Loucy (cell line): ENCODE measurements around the gene EVI5.

Experiments
- H2AFZ ChIP-seq: fragments of 200-600 bp; sonication (generic); 2 replicates; pipeline ENCODE4 v1.6.0; 2016; ENCODE audit warnings: antibody characterized with exemption, mild to moderate bottlenecking, low read length, moderate library complexity
- H3F3A ChIP-seq: fragments of 200-600 bp; 2 replicates; pipeline ENCODE4 v1.6.0; 2016; ENCODE audit warnings: antibody characterized with exemption, low read depth, mild to moderate bottlenecking
- H3K27me3 ChIP-seq: fragments of 200-600 bp; sonication (generic); 2 replicates; pipeline ENCODE4 v1.6.1; 2014; ENCODE audit warnings: low read length, mild to moderate bottlenecking; ENCODE audit not compliant: insufficient read depth, poor library complexity, severe bottlenecking
- H3K36me3 ChIP-seq: fragments of 200-600 bp; sonication (generic); 2 replicates; pipeline ENCODE4 v1.6.1; 2016; ENCODE audit warnings: low read length; ENCODE audit not compliant: insufficient read depth
- H3K4me1 ChIP-seq: fragments of 200-600 bp; sonication (generic); 2 replicates; pipeline ENCODE4 v1.5.1; 2014; ENCODE audit warnings: low read length, mild to moderate bottlenecking; ENCODE audit not compliant: insufficient read depth, poor library complexity, severe bottlenecking
- H3K4me2 ChIP-seq: fragments of 200-600 bp; sonication (generic); 2 replicates; pipeline ENCODE4 v1.6.0; 2014; ENCODE audit warnings: antibody characterized with exemption, low read length, low read depth, mild to moderate bottlenecking; ENCODE audit not compliant: poor library complexity, severe bottlenecking
- H3K4me3 ChIP-seq: fragments of 200-600 bp; sonication (generic); 2 replicates; pipeline ENCODE4 v1.5.1; 2014; ENCODE audit warnings: low read length, mild to moderate bottlenecking, mixed read lengths; ENCODE audit not compliant: poor library complexity, severe bottlenecking
- H3K79me2 ChIP-seq: fragments of 200-600 bp; sonication (generic); 2 replicates; pipeline ENCODE4 v1.6.1; 2014; ENCODE audit warnings: low read length; ENCODE audit not compliant: insufficient read depth
- H3K9ac ChIP-seq: fragments of 200-600 bp; sonication (generic); 2 replicates; pipeline ENCODE4 v1.6.0; 2014; ENCODE audit warnings: mild to moderate bottlenecking, low read depth, low read length, moderate library complexity; ENCODE audit not compliant: poor library complexity, severe bottlenecking
- H3K9me2 ChIP-seq: fragments of 200-600 bp; sonication (generic); replicated peaks from 2 replicates; pipeline ENCODE4 v1.6.1; 2016; ENCODE audit warnings: low read depth, low read length, mixed read lengths
- H3K9me3 ChIP-seq: fragments of 200-600 bp; sonication (generic); 2 replicates; pipeline ENCODE4 v1.6.1; 2014; ENCODE audit warnings: mild to moderate bottlenecking, antibody characterized with exemption, low read length, low read depth; ENCODE audit not compliant: insufficient read depth
- H4K20me1 ChIP-seq: fragments of 200-600 bp; sonication (generic); 2 replicates; pipeline ENCODE4 v1.6.0; 2014; ENCODE audit warnings: antibody characterized with exemption, low read length, mild to moderate bottlenecking; ENCODE audit not compliant: insufficient read depth, poor library complexity, severe bottlenecking
- CTCF ChIP-seq: fragments of 200-600 bp; sonication (generic); conservative IDR thresholded peaks from 2 replicates; pipeline ENCODE4 v1.5.1; 2014; ENCODE audit warnings: mild to moderate bottlenecking, antibody characterized with exemption, low read length
- EZH2phosphoT487 ChIP-seq: fragments of 200-600 bp; IDR thresholded peaks from 2 replicates; pipeline ENCODE4 v1.6.1; 2018; ENCODE audit warnings: antibody characterized with exemption, mild to moderate bottlenecking, moderate library complexity, borderline replicate concordance

Gene EVI5

GRCh38 chr1:92754000-92754718, 30.7 kb downstream of the EVI5 start:
- Histone ChIP-seq H3F3A (no peaks in the 10 kb centered on the region), H3K4me3 (no peak overlapping the region), H3K9me3 (no peaks in the 10 kb centered on the region), H3K9me2 (no peaks in the 10 kb centered on the region), H3K36me3 (no peaks in the 10 kb centered on the region), H3K4me2 (no peak overlapping the region), H3K9ac (no peak overlapping the region), H3K79me2 (no peaks in the 10 kb centered on the region), H4K20me1 (no peaks in the 10 kb centered on the region), H3K4me1 (no peaks in the 10 kb centered on the region), H2AFZ (no peak overlapping the region), H3K27me3 (no peaks in the 10 kb centered on the region)
- no peak for TF ChIP-seq EZH2phosphoT487
- no peak for TF ChIP-seq CTCF

GRCh38 chr1:92752719-92753118, 32.2 kb downstream of the EVI5 start:
- H3F3A ChIP-seq: no peaks in the 10 kb centered on the region
- H3K36me3 ChIP-seq: no peaks in the 10 kb centered on the region
- H3K79me2 ChIP-seq: no peaks in the 10 kb centered on the region
- H4K20me1 ChIP-seq: no peaks in the 10 kb centered on the region
- no peak overlapping the region for H3K4me2 ChIP-seq
- H3K9me2 ChIP-seq: no peaks in the 10 kb centered on the region
- H3K27me3 ChIP-seq: no peaks in the 10 kb centered on the region
- H2AFZ ChIP-seq: no peak overlapping the region
- TF ChIP-seq CTCF (no peak), EZH2phosphoT487 (no peak)
- no peak overlapping the region for H3K9ac ChIP-seq
- H3K9me3 ChIP-seq: no peaks in the 10 kb centered on the region
- H3K4me3 ChIP-seq: no peak overlapping the region
- H3K4me1 ChIP-seq: no peaks in the 10 kb centered on the region

- no peaks in the 10 kb centered on the region for H3K9me2 ChIP-seq
- H3K79me2 ChIP-seq: no peaks in the 10 kb centered on the region
These were observed 35.8 kb downstream of the EVI5 start for GRCh38 chr1:92749024-92749634.

More at GRCh38 chr1:92749024-92749634, 35.8 kb downstream of the EVI5 start:
- no peaks in the 10 kb centered on the region for H4K20me1 ChIP-seq
- TF ChIP-seq EZH2phosphoT487: no peak
- TF ChIP-seq CTCF: peak; percentile 76
- H3K9me3 ChIP-seq: no peaks in the 10 kb centered on the region
- H3F3A ChIP-seq: no peaks in the 10 kb centered on the region
- no peaks in the 10 kb centered on the region for H3K4me1 ChIP-seq
- no peak overlapping the region for H3K4me3 ChIP-seq
- no peaks in the 10 kb centered on the region for H3K27me3 ChIP-seq
- H2AFZ ChIP-seq: no peak overlapping the region
- H3K9ac ChIP-seq: no peak overlapping the region
- no peak overlapping the region for H3K4me2 ChIP-seq
- H3K36me3 ChIP-seq: no peaks in the 10 kb centered on the region
